Neural cell (in vitro differentiated cells): ENCODE measurements around the gene ADGRB3.

Experiments
- EZH2 ChIP-seq: fragments of 200-600, 300-800 bp; shearing (Covaris generic), sonication (generic); IDR thresholded peaks from 2 replicates; pipeline ENCODE4 v1.6.1; 2014; ENCODE audit warnings: antibody characterized with exemption, low read length, borderline replicate concordance, mild to moderate bottlenecking; ENCODE audit not compliant: insufficient read depth, poor library complexity, severe bottlenecking
- POLR2AphosphoS5 ChIP-seq: IDR thresholded peaks from 2 replicates; pipeline ENCODE4 v1.6.1; 2012
- TF ChIP-seq, protein P1 (sequence below): fragments of 450-650 bp; IDR thresholded peaks from 2 replicates; pipeline ENCODE4 v1.5.1; 2014; ENCODE audit warnings: antibody characterized with exemption, mild to moderate bottlenecking, moderate library complexity; ENCODE audit not compliant: poor library complexity, severe bottlenecking
- TF ChIP-seq, protein P2 (sequence below): IDR thresholded peaks from 2 replicates; pipeline ENCODE4 v1.6.1; 2012; ENCODE audit warnings: borderline replicate concordance

DNA sequence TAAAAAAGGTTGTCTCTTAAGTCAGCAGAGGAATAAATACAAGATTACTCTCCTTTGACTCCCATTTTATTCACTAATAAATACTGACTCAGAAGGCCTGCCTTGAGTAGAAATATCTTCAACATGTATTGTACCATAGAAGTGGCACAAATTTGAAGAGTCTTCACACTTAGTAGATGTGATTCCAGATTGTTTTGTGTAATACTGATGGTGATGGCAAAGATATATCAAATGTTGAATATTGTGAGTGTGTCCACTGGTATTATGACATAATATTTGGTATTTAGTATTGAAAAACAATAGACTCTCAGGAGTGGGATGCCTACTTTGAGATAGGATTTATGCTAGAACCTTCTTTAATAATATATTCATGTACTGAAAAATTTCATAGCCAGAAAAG lies 7.0 kb downstream of the ADGRB3 start:
- TF ChIP-seq, protein P1, sequence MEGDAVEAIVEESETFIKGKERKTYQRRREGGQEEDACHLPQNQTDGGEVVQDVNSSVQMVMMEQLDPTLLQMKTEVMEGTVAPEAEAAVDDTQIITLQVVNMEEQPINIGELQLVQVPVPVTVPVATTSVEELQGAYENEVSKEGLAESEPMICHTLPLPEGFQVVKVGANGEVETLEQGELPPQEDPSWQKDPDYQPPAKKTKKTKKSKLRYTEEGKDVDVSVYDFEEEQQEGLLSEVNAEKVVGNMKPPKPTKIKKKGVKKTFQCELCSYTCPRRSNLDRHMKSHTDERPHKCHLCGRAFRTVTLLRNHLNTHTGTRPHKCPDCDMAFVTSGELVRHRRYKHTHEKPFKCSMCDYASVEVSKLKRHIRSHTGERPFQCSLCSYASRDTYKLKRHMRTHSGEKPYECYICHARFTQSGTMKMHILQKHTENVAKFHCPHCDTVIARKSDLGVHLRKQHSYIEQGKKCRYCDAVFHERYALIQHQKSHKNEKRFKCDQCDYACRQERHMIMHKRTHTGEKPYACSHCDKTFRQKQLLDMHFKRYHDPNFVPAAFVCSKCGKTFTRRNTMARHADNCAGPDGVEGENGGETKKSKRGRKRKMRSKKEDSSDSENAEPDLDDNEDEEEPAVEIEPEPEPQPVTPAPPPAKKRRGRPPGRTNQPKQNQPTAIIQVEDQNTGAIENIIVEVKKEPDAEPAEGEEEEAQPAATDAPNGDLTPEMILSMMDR = no peak
- TF ChIP-seq POLR2AphosphoS5 (no peak), EZH2 (no peak)
- TF ChIP-seq, protein P2, sequence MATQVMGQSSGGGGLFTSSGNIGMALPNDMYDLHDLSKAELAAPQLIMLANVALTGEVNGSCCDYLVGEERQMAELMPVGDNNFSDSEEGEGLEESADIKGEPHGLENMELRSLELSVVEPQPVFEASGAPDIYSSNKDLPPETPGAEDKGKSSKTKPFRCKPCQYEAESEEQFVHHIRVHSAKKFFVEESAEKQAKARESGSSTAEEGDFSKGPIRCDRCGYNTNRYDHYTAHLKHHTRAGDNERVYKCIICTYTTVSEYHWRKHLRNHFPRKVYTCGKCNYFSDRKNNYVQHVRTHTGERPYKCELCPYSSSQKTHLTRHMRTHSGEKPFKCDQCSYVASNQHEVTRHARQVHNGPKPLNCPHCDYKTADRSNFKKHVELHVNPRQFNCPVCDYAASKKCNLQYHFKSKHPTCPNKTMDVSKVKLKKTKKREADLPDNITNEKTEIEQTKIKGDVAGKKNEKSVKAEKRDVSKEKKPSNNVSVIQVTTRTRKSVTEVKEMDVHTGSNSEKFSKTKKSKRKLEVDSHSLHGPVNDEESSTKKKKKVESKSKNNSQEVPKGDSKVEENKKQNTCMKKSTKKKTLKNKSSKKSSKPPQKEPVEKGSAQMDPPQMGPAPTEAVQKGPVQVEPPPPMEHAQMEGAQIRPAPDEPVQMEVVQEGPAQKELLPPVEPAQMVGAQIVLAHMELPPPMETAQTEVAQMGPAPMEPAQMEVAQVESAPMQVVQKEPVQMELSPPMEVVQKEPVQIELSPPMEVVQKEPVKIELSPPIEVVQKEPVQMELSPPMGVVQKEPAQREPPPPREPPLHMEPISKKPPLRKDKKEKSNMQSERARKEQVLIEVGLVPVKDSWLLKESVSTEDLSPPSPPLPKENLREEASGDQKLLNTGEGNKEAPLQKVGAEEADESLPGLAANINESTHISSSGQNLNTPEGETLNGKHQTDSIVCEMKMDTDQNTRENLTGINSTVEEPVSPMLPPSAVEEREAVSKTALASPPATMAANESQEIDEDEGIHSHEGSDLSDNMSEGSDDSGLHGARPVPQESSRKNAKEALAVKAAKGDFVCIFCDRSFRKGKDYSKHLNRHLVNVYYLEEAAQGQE = no peak
